ENCODE measurements around the gene SCEL. TPM values are rescaled to one million over a fixed set of nuclear protein-coding genes. Genes with fewer than 3 reads are reported as not detected.

SCEL gene
- total RNA-seq, 4 donors from 2014 or later = 250 to 300 (median 290) TPM

- H3K4me1 ChIP-seq = no peaks in the 10 kb centered on the region
- H3K36me3 ChIP-seq = no peaks in the 10 kb centered on the region
- no peak overlapping the region for H3K27ac ChIP-seq
- DNase-seq (ENCODE audit: low spot score in 2 of 2) = no peak
- no peaks in the 10 kb centered on the region for H3K27me3 ChIP-seq
- TF ChIP-seq POLR2AphosphoS5 (IDR thresholded peaks at IDR 0.05) (no peak), CTCF (IDR thresholded peaks at IDR 0.05) (no peak), POLR2A (IDR thresholded peaks at IDR 0.05) (no peak), EP300 (IDR thresholded peaks at IDR 0.05) (no peak)
- H3K9me3 ChIP-seq = no peaks in the 10 kb centered on the region
- WGBS = 37% methylated on average over 3 of the region's 3 CpGs
- H3K4me3 ChIP-seq = no peak overlapping the region
These were observed 38.6 kb downstream of the SCEL start for GRCh38 chr13:77574096-77574495.

GRCh38 chr13:77579959-77580358 is 44.5 kb downstream of the SCEL start:
- DNase-seq (ENCODE audit: low spot score in 2 of 2) = no peak
- no peak overlapping the region for H3K27ac ChIP-seq
- H3K9me3 ChIP-seq = no peaks in the 10 kb centered on the region
- no peaks in the 10 kb centered on the region for H3K27me3 ChIP-seq
- 71% methylated on average over 2 of the region's 2 CpGs for WGBS
- no peaks in the 10 kb centered on the region for H3K36me3 ChIP-seq
- H3K4me1 ChIP-seq = peaks cover 7% of the 10 kb centered on the region
- H3K4me3 ChIP-seq = no peak overlapping the region
- TF ChIP-seq CTCF (IDR thresholded peaks at IDR 0.05) = no peak
- no peak for TF ChIP-seq POLR2A (IDR thresholded peaks at IDR 0.05)
- TF ChIP-seq POLR2AphosphoS5 (IDR thresholded peaks at IDR 0.05) = no peak
- TF ChIP-seq EP300 (IDR thresholded peaks at IDR 0.05) = no peak

- H3K27me3 ChIP-seq = no peaks in the 10 kb centered on the region
- H3K4me3 ChIP-seq = no peak overlapping the region
- H3K4me1 ChIP-seq = peaks cover 7% of the 10 kb centered on the region
- no peaks in the 10 kb centered on the region for H3K36me3 ChIP-seq
- no peak for DNase-seq (ENCODE audit: low spot score in 2 of 2)
- H3K27ac ChIP-seq = no peak overlapping the region
- no peaks in the 10 kb centered on the region for H3K9me3 ChIP-seq
- TF ChIP-seq EP300 (IDR thresholded peaks at IDR 0.05) = no peak
- TF ChIP-seq CTCF (IDR thresholded peaks at IDR 0.05) = no peak
- no peak for TF ChIP-seq POLR2AphosphoS5 (IDR thresholded peaks at IDR 0.05)
- TF ChIP-seq POLR2A (IDR thresholded peaks at IDR 0.05) = no peak
- WGBS = 78% methylated on average over 1 of the region's 1 CpG
These were observed 45.2 kb downstream of the SCEL start for GRCh38 chr13:77580748-77581147.

GRCh38 chr13:77583581-77583980 is 48.1 kb downstream of the SCEL start:
- H3K27me3 ChIP-seq = no peaks in the 10 kb centered on the region
- H3K4me3 ChIP-seq = no peak overlapping the region
- whole genome bisulfite sequencing = 51% methylated on average over 3 of the region's 3 CpGs
- no peaks in the 10 kb centered on the region for H3K36me3 ChIP-seq
- H3K27ac ChIP-seq = peak overlapping the region; percentile 57
- DNase-seq (ENCODE audit: low spot score in 2 of 2) = no peak
- no peak for TF ChIP-seq EP300 (IDR thresholded peaks at IDR 0.05)
- no peak for TF ChIP-seq POLR2A (IDR thresholded peaks at IDR 0.05)
- H3K9me3 ChIP-seq = no peaks in the 10 kb centered on the region
- H3K4me1 ChIP-seq = peaks cover 7% of the 10 kb centered on the region

- TF ChIP-seq CTCF (IDR thresholded peaks at IDR 0.05) = no peak
- TF ChIP-seq POLR2AphosphoS5 (IDR thresholded peaks at IDR 0.05) = no peak
- TF ChIP-seq POLR2A (IDR thresholded peaks at IDR 0.05) = no peak
- no peak for TF ChIP-seq EP300 (IDR thresholded peaks at IDR 0.05)
- H3K4me3 ChIP-seq = no peak overlapping the region
- no peaks in the 10 kb centered on the region for H3K27me3 ChIP-seq
- 34% methylated on average over 7 of the region's 7 CpGs for WGBS
- no peaks in the 10 kb centered on the region for H3K9me3 ChIP-seq
- peaks cover 7% of the 10 kb centered on the region for H3K4me1 ChIP-seq
- DNase-seq (ENCODE audit: low spot score in 2 of 2) = peak; percentile 72 to 80
- peak overlapping the region; percentile 57 for H3K27ac ChIP-seq
- no peaks in the 10 kb centered on the region for H3K36me3 ChIP-seq
These were observed 48.6 kb downstream of the SCEL start for GRCh38 chr13:77584106-77584505.

GRCh38 chr13:77595166-77595810 is 59.8 kb downstream of the SCEL start:
- no peaks in the 10 kb centered on the region for H3K27me3 ChIP-seq
- TF ChIP-seq EP300 (IDR thresholded peaks at IDR 0.05) = no peak
- no peak for TF ChIP-seq CTCF (IDR thresholded peaks at IDR 0.05)
- no peak for TF ChIP-seq POLR2AphosphoS5 (IDR thresholded peaks at IDR 0.05)
- no peak for TF ChIP-seq POLR2A (IDR thresholded peaks at IDR 0.05)
- no peaks in the 10 kb centered on the region for H3K36me3 ChIP-seq
- no peaks in the 10 kb centered on the region for H3K4me1 ChIP-seq
- H3K27ac ChIP-seq = no peak overlapping the region
- H3K4me3 ChIP-seq = no peak overlapping the region
- DNase-seq (ENCODE audit: low spot score in 2 of 2) = no peak
- 28% methylated on average over 2 of the region's 2 CpGs for WGBS
- no peaks in the 10 kb centered on the region for H3K9me3 ChIP-seq
